B cell (primary cell): ENCODE results near the gene LIMS2. TPM values are rescaled to one million over a fixed set of nuclear protein-coding genes. Genes with fewer than 3 reads are reported as not detected.

Source experiments
- ATAC-seq: fragments of 200-7000 bp; cut with Tn5 transposase; one replicate; pipeline ENCODE4 v1.10.0; 2021; ENCODE audit warnings: low read depth, mild to moderate bottlenecking, moderate number of reproducible peaks, moderate library complexity
- CTCF ChIA-PET: fragments of 350-600 bp; sonication (Branson Sonifier 250); formaldehyde crosslinking; loops from one replicate; lab custom pipeline; 2021; ENCODE audit warnings: antibody characterized with exemption, inconsistent platforms; lab: Charles Lee
- POLR2A ChIA-PET: fragments of 350-600 bp; sonication (Branson Sonifier 250); formaldehyde crosslinking; loops from one replicate; lab custom pipeline; 2021; ENCODE audit warnings: antibody characterized with exemption; lab: Charles Lee
- DNase-seq: peaks from one replicate; pipeline ENCODE4 v3.0.0; 2013
- H2AFZ ChIP-seq: 2 replicates; pipeline ENCODE4 v1.6.1; 2012; ENCODE audit warnings: mild to moderate bottlenecking, low read depth, low read length; ENCODE audit not compliant: insufficient read depth, poor library complexity, severe bottlenecking
- H3K27ac ChIP-seq, 2 donors: 1 replicate in 1 of 2; 2 replicates in 1 of 2; pipeline ENCODE4 v1.5.1; 2012 to 2013; ENCODE audit warnings: low read length in 2 of 2, mild to moderate bottlenecking in 2 of 2, moderate library complexity in 1 of 2
- H3K27me3 ChIP-seq, 4 experiments: fragments of 200-600 bp in 1 of 4; sonication (generic) in 1 of 4; replicated peaks in 1 of 4; 1 replicate in 2 of 4; 2 replicates in 2 of 4; pipeline versions ENCODE4 v1.6.1 to v1.7.0; 2013 to 2016; ENCODE audit warnings: low read length in 3 of 4, mild to moderate bottlenecking in 2 of 4, mixed read lengths in 1 of 4, moderate library complexity in 1 of 4; ENCODE audit not compliant: insufficient read depth in 4 of 4, control insufficient read depth in 3 of 4; ENCODE audit errors: control extremely low read depth in 1 of 4
- H3K36me3 ChIP-seq, 2 experiments: replicated peaks in 1 of 2; 1 replicate in 1 of 2; 2 replicates in 1 of 2; pipeline versions ENCODE4 v1.6.1 to v1.7.1; 2013; ENCODE audit warnings: low read length in 1 of 2; ENCODE audit not compliant: insufficient read depth in 2 of 2, control insufficient read depth in 1 of 2; ENCODE audit errors: control extremely low read depth in 1 of 2, extremely low read depth in 1 of 2
- H3K4me1 ChIP-seq, 2 donors: fragments of 200-600 bp in 1 of 2; sonication (generic) in 1 of 2; 1 replicate in 1 of 2; 2 replicates in 1 of 2; pipeline versions ENCODE4 v1.5.1 to v1.6.1; 2013 to 2017; ENCODE audit warnings: low read length in 2 of 2; ENCODE audit not compliant: control insufficient read depth in 2 of 2, insufficient read depth in 2 of 2
- H3K4me2 ChIP-seq: replicated peaks from 2 replicates; pipeline ENCODE3; 2012; ENCODE audit warnings: mild to moderate bottlenecking, low read depth, low read length; ENCODE audit not compliant: poor library complexity, severe bottlenecking
- H3K4me3 ChIP-seq, 5 experiments: fragments of 200-600 bp in 1 of 5; sonication (generic) in 1 of 5; 1 replicate in 3 of 5; 2 replicates in 2 of 5; pipeline versions ENCODE4 v1.5.1 to v1.7.0; 2011 to 2016; ENCODE audit warnings: low read length in 4 of 5, mild to moderate bottlenecking in 4 of 5, low read depth in 2 of 5, control low read depth in 1 of 5, moderate library complexity in 1 of 5; ENCODE audit not compliant: insufficient read depth in 1 of 5; ENCODE audit errors: control extremely low read depth in 1 of 5, extremely low read depth in 1 of 5
- H3K79me2 ChIP-seq: fragments of 200-600 bp; sonication (generic); one replicate; pipeline ENCODE4 v1.6.0; 2016; ENCODE audit warnings: low read length; ENCODE audit not compliant: control insufficient read depth, insufficient read depth
- H3K9ac ChIP-seq: fragments of 200-600 bp; sonication (generic); 2 replicates; pipeline ENCODE4 v1.6.1; 2017; ENCODE audit warnings: mild to moderate bottlenecking, low read length, moderate library complexity
- H3K9me3 ChIP-seq, 3 donors: one replicate each; pipeline versions ENCODE4 v1.6.1 to v1.7.1; 2013; ENCODE audit warnings: low read length in 2 of 3; ENCODE audit not compliant: control insufficient read depth in 2 of 3, insufficient read depth in 1 of 3; ENCODE audit errors: control extremely low read depth in 1 of 3
- H4K20me1 ChIP-seq: 2 replicates; pipeline ENCODE4 v1.6.0; 2012; ENCODE audit warnings: mild to moderate bottlenecking, low read length; ENCODE audit not compliant: insufficient read depth, control insufficient read depth, poor library complexity, severe bottlenecking
- H3K27ac Mint-ChIP-seq: one replicate; pipeline ENCODE4 v1.8.0; 2021; ENCODE audit warnings: mixed read lengths
- H3K27me3 Mint-ChIP-seq: one replicate; pipeline ENCODE4 v1.8.0; 2021; ENCODE audit warnings: mixed read lengths
- H3K4me1 Mint-ChIP-seq: one replicate; pipeline ENCODE4 v1.8.0; 2021; ENCODE audit warnings: mixed read lengths
- H3K4me3 Mint-ChIP-seq: one replicate; pipeline ENCODE4 v1.8.0; 2021; ENCODE audit warnings: mixed read lengths
- H3K9me3 Mint-ChIP-seq: one replicate; pipeline ENCODE4 v1.8.0; 2022; ENCODE audit warnings: mixed read lengths; ENCODE audit not compliant: insufficient read depth
- CTCF ChIP-seq: fragments of 200-600 bp; IDR thresholded peaks from one replicate; pipeline ENCODE4 v1.8.0; 2022; ENCODE audit warnings: antibody characterized with exemption, mild to moderate bottlenecking
- EZH2 ChIP-seq: IDR thresholded peaks from 2 replicates; pipeline ENCODE4 v1.6.1; 2012; ENCODE audit warnings: borderline replicate concordance, low read depth, mild to moderate bottlenecking, moderate library complexity, low read length; ENCODE audit not compliant: insufficient read depth, poor library complexity, severe bottlenecking
- whole genome bisulfite sequencing: methylation state at CpG from one replicate; pipeline ENCODE4 v1.1.5; 2013; ENCODE audit warnings: missing lambda C conversion rate; ENCODE audit not compliant: insufficient coverage; 5-methylcytosine and 5-hydroxymethylcytosine counted together
- intact Hi-C: fragments of 100-400 bp; cut with micrococcal nuclease; formaldehyde crosslinking; loops from one replicate; pipeline ENCODE4 v1.10.0; 2022
- polyA plus RNA-seq: library from polyadenylated mRNA; depleted of rRNA; stranded (reverse); fragments of >200 nt; gene quantifications from 2 replicates; pipeline ENCODE4 v1.2.3, GENCODE V29; 2012
- total RNA-seq, 2 donors: library from RNA; stranded (reverse); fragments of 120-200 nt in 1 of 2; gene quantifications; 1 replicate in 1 of 2; 2 replicates in 1 of 2; pipeline versions ENCODE4 v1.2.3 to v1.2.4, GENCODE V29; 2013 to 2022

The LIMS2 gene
- total and polyA plus RNA-seq, 2 donors (not counting 1 experiment from before 2014, with no cell fraction given) = 6.7 to 32.2 TPM

GRCh38 chr2:127619877-127620705, 55.2 kb downstream of the LIMS2 start:
- Histone ChIP-seq H3K27ac (peak overlapping the region in 1 of 2 donors; percentile 63), H3K4me2 (peak overlapping the region; percentile 46), H4K20me1 (no peaks in the 10 kb centered on the region), H3K4me3 (peak overlapping the region in 3 of 5 experiments; percentile 19 to 52 (median 44)), H3K79me2 (no peaks in the 10 kb centered on the region), H3K9ac (peak overlapping the region; percentile 45), H3K4me1 (peaks cover 26 to 74% of the 10 kb centered on the region in 2 donors), H2AFZ (peak overlapping the region; percentile 32), H3K36me3 (no peaks in the 10 kb centered on the region), H3K9me3 (no peaks in the 10 kb centered on the region), H3K27me3 (no peaks in the 10 kb centered on the region)
- POLR2A ChIA-PET = interaction anchor here (0.8 kb wide), 1 partner anchor 20 kb away, joined by 3 read pairs; no protein-coding TSS in a partner anchor
- Mint-ChIP-seq H3K4me1 (peaks cover 79% of the 10 kb centered on the region), H3K27ac (peak overlapping the region; percentile 91), H3K4me3 (peak overlapping the region; percentile 79), H3K9me3 (no peaks in the 10 kb centered on the region), H3K27me3 (no peaks in the 10 kb centered on the region)
- DNase-seq (no peak), ATAC-seq (peak; percentile 20)
- intact Hi-C loops = loop anchor here (1.0 to 2.0 kb wide), 3 partner anchors 19 to 94 kb away; partner anchors contain the start of gene IWS1
- CTCF ChIA-PET = interaction anchor here (0.8 to 1.6 kb wide), 5 partner anchors 27 to 370 kb away, joined by 3 to 13 read pairs (median 5); no protein-coding TSS in a partner anchor
- 67% methylated on average over 13 of the region's 16 CpGs for WGBS
- TF ChIP-seq EZH2 (no peak), CTCF (no peak)
